Activated CD4-positive, CD25-positive, alpha-beta regulatory T cell treated with anti-CD3 and anti-CD28 coated beads, Interleukin-2, amount 50 U/mL, for 72 hours (primary cell): ENCODE data around the gene GIPC3.
A peak's percentile ranks its signal among the peaks of the same experiment; 100 is the strongest.
"Not testable (repeated sequence)": the region's sequence is repeated elsewhere in the genome, so short reads cannot be mapped to it uniquely, and the experiment has no call there.

Experiments
- DNase-seq: peaks from one replicate; pipeline ENCODE4 v3.0.0; 2021

Gene GIPC3

DNA sequence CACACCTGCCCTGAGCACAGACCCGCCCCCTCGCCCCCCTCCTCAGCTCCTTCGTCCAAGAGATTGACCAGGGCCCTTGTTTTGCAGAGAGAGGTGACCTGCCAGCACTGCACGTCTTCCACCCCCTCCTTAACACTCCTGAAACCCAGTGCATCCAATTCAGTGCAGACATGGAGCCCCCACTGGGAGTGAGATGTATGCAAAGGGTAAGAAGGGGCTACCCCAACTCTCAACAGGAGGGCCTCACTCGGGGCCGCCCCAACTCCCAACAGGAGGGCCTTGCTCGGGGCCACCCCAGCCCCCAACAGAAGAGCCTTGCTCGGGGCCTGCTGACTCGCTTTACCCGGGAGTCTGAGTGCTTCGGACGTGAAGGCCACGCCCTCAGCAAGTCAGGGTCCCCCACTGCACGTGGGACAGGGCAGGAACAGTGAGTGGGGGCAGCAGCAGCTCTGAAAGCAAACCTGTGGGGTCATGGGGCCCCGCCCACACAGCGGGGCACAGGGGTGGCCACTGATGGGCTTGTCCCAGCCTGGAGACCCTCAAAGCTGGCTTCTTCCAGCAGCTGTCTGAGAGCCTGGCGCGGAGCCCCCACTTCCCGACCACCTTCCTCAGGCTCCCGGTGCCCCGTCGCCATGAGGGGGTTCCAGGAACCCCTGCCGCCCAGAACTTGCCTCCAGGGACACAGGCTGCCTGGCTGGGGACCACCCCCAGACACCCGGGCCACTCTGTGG is 35.7 kb downstream of the GIPC3 start:
- no peak for DNase-seq

- DNase-seq: no peak
Measured at GRCh38 chr19:3621689-3622088, 36.4 kb downstream of the GIPC3 start.

DNA sequence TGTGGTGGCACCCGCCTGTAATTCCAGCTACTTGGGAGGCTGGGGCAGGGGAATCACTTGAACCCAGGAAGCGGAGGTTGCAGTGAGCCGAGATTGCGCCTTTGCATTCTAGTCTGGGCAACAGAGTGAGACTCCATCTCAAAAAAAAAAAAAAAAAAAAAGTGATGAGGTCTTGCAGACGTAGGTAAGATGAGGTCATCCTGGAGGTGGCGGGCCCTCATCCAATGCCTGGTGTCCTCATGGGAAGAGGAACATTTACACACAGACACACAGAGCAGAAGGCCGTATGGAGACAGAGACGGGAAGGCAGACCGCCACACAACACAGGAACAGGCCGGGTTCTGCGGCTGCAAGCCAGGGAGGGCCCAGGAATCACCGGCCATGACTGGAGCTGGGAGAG is 36.9 kb downstream of the GIPC3 start:
- no peak for DNase-seq

- no peak for DNase-seq
Measured at GRCh38 chr19:3623716-3624115, 38.4 kb downstream of the GIPC3 start.

DNA sequence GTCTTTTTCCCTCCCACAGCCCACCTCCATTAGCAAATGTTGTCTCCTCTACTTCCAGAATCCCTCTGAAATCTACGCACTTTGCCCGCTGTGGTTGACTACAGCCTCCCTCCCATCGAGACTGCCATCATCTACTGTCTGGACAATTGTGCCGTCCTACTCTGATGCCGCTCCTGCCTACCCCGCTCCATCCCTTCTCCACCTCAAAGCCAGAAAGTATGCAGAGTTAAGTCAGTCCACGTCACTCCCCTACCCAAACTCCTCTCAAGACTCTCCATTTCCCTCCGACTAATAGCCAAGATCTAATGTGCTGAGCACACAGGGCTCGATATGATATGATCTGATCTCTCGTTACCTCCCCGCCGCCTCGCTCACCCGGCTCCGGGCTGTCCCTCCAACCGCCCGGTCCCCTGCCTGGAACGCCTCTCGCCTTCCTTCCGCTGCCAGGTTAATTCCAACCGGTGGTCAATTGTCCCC is 40.8 kb downstream of the GIPC3 start:
- no peak for DNase-seq

DNA sequence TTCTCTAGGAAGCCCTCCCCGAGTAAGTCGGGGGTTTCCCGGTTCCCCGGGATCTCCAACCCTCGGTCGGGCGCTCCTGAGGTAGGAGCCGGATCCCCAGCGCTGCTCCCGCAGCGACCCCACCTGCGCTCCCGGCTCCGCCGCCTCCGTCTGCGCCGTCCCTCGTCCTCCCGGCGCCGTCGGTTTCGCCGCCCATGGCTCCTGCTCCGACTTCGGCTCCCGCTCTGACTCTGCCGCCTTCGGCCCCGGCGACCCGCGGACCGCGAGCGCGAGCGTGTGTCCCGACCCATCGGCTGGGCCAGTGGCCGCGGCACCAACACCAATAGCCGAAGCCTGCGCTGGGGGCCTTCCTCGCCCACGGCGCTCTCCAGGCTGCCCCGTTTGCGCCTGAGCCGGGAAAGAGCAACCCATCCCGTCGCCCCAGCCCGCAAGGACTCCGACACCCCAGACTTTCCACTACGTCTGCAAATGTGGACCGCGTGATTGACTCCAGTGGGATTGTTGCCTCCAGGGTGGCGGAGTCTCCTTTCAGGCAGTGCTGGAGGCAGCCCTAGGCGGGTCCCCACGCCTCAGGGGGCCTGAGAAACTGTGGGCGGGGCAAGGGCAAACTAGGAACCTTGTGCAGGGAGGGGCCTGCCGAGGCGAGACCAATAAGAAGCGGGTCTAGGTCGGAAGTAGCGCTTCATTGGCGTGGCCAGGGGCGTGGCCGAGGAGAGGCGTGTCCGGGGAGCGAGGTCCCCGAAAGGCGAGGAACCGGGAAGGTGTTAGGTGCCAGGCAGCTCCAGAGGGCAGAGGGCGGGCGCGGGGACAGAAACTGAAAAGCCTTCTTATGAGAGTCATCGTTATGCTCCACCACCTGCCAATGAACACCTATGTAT is 41.4 kb downstream of the GIPC3 start, which contains the start of gene CACTIN:
Gene CACTIN, minus strand, starts transcription at position 318 of the 878 bp plus-strand sequence. Its CDS starts 28 bp downstream, at position 290.
- peak; percentile 98 for DNase-seq

DNA sequence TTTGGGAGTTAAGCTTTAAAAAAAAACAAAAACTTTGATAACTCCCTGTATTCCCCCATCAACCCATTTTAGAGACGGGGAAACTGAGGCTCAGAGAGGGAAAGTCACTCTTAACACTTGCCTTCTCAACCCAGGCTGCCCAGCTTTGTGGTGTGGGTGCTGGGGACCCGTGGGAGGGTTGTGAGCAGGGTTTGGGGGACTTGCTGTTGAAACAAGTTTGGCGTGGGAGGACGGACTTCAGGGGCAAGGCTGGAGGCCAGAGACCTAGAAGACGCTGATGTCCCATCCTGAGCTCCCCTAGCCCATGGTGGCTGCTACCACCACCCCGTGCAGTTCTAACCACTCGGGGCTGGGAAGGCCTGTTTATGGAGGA is 42.1 kb downstream of the GIPC3 start:
- DNase-seq: no peak

GRCh38 chr19:3628766-3629165 is 43.5 kb downstream of the GIPC3 start:
- DNase-seq: not testable (repeated sequence)

DNA sequence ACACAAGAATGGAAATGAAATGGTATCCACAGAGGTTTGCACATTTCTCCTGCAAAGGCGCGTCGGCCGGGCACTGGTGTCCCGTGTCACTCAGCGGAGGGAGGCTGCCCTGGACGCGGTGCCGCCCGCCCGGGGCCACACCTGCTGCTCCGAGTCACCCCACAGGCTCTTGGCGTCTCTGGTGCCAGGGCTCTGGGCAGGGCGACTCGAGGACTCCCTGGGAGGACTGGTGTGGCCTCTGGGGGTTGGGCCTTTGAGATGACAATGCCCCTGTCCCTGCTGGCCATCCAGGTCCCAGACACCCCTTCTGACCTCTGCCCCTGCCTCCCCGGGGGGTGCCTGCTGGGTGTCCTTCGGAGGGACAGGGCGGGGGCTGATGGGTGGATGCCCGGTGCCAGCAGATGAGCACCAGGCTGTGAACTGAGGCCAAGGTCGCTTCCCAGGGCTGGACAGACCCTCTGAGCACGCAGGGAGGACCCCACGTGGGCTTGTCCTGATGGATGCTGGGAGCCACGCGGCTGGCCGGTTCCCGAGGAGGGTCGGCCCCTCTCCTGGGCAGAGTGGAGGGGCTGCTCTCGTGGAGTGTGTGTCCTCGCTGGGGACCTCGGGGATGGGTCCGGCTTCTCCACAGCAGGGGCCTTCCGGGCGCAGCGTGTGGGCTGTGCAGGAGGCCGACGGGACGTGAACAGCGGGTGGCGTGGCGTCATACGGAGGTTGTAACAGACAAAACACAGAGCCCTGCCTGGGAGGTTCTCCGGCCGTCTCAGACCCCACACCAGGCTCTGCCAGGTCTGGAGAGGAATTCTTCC is 46.0 kb downstream of the GIPC3 start:
- DNase-seq: no peak

GRCh38 chr19:3632098-3632497 is 46.8 kb downstream of the GIPC3 start:
- no peak for DNase-seq

DNA sequence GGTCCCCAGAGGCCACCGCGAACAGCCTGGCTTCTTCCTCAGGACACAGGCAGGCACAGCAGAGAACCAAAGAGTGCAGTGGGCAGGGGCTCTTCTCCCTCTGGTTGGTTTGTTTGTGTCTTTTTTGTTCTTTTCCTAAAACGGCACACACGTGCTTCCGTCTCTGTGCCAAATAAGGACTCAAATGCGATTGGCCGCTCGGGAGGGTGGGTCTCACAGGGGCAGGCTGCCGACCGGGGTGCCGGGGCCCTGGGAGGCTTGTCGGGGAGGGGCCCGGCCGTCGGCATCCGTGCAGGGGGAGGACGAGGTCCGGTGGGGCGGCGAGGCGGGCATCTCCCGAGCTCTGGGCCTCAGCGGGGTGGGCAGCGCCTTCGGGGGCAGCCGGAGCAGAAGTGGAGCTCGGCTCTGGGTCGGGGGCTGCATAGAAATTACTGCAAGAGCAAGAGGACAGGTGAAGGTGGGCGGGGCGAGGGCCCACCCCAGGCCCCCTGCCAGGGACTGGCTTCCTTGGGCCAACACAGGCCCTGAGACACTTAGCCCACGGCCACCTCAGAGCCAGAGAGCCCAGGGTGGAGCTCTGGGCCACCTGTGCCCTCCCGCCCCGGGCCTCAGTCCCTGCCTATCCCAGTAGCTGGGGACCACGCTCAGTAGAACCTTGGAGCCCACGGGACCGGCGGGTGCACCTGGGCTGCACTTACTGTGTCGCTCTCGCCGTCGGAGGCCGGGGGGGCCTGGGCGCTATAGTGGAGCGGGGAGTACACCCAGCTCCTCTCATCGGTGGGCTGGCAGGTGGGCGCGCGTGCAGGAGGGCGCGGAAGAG is 47.7 kb downstream of the GIPC3 start:
- no peak for DNase-seq

- no peak for DNase-seq
Measured at GRCh38 chr19:3633559-3633988, 48.3 kb downstream of the GIPC3 start.

GRCh38 chr19:3634496-3635045 is 49.3 kb downstream of the GIPC3 start:
- DNase-seq: no peak

- DNase-seq: no peak
Measured at GRCh38 chr19:3636506-3636905, 51.2 kb downstream of the GIPC3 start.

DNA sequence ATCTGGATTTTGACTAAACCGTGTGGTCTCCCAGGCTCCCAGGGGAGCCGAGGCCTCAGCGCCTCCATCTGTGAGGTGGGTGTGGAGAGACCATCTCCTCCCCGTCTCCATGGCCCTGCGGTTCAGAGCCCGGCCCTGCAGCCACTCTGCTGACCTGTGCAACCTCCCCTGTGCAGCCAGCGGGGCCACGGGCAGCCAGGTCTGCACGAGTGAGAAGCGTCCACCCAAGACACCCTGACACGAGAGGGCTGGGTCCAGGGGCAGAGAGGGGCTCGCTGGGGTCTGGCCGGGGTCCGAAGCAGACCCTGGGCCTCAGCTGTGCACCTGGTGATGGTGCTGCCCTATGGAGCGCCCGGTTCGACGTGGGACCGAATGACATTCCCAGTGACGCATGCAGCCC is 51.7 kb downstream of the GIPC3 start:
- no peak for DNase-seq

- no peak for DNase-seq
Measured at GRCh38 chr19:3637621-3638020, 52.3 kb downstream of the GIPC3 start.

GRCh38 chr19:3638208-3639193 is 53.2 kb downstream of the GIPC3 start:
- DNase-seq: no peak

DNA sequence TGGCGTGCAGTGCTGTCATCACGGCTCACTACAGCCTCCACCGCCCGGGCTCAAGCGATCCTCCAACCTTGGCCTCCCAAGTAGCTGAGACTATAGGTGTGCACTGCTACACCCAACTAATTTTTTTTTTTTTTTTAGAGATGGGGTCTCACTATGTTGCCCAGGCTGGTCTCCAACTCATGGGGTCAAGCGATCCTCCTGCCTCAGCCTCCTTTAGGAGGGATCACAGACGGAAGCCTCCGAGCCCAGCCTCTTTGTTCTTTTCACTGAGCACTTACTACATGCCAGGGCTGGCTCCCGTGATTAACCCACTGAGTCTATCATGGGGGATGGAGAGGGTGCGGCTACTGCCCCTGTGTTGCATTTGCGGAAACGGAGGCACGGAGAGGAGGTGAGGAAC is 54.2 kb downstream of the GIPC3 start:
- no peak for DNase-seq

DNA sequence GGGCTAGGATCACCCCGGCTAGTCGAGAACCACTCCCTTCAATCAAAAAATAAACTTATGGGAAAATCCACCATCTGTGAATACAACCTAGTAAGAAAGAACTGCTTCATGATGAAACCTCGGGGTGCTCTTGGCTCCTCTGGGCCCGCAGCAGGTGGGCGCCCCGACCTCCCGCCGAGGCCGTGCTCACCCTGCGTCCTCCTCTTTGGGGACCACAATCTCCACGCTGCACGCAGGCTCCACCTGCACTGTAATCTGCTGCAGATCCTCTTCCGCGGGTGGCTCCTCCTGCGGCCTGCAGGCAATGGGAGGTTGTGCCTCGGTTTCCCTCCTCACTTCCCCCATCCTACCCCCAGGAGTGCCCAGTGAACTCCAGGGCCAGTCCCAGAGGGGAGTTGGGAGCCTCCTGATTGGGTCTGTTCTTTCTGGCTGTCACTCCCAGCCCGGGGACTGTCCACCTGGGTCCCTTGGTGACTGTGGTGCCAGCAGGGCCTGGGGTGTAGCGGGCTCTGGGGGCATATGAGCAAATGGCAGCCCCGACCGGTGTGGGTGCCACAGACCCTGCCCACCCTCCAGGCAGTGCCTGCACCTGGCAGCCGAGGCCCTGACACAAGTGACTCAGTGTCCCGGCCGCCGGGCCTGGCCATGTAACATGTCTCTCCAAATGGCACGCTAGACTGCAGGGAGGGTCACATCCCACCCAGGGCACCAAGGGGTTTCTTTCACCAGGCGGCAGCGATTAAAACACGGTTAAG is 56.4 kb downstream of the GIPC3 start:
- DNase-seq: no peak

DNA sequence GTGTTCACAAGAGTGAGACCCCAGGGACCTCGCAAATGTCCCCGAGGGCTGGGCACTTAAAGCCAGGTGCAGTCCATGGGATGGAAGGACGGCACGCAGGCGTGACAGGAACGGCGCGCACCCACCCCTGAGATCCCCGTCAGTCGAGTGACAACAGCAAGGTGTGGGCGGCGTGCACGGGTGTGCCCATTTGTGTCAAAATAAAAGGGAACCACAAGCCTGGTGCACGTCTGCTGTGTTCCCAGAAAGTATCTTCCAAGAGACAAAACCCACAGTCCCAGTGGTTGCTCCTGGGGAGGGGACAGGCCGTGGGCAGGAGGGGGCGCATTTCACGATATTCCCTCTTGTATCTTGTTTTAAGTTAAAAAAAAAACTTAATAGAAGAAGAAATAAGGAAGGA is 57.0 kb downstream of the GIPC3 start:
- DNase-seq: no peak
